Endothelial cell (in vitro differentiated cells): Measurements from ENCODE around the gene C3orf33. TPM values are rescaled to one million over a fixed set of nuclear protein-coding genes. Genes with fewer than 3 reads are reported as not detected.

ENCODE experiments used
- DNase-seq: peaks from one replicate; pipeline ENCODE4 v3.0.0; 2021; ENCODE audit warnings: low spot score
- H3K27ac Mint-ChIP-seq: one replicate; pipeline ENCODE4 v1.8.0; 2021; ENCODE audit warnings: mixed read lengths, inconsistent platforms; ENCODE audit not compliant: unreplicated experiment
- H3K27me3 Mint-ChIP-seq: one replicate; pipeline ENCODE4 v1.8.0; 2021; ENCODE audit warnings: mild to moderate bottlenecking, moderate library complexity, mixed read lengths, inconsistent platforms; ENCODE audit not compliant: unreplicated experiment
- H3K36me3 Mint-ChIP-seq: one replicate; pipeline ENCODE4 v1.8.0; 2021; ENCODE audit warnings: mild to moderate bottlenecking, low read depth, mixed read lengths, inconsistent platforms; ENCODE audit not compliant: unreplicated experiment
- H3K4me1 Mint-ChIP-seq: one replicate; pipeline ENCODE4 v1.8.0; 2021; ENCODE audit warnings: mild to moderate bottlenecking, mixed read lengths, inconsistent platforms; ENCODE audit not compliant: unreplicated experiment
- H3K4me3 Mint-ChIP-seq: one replicate; pipeline ENCODE4 v1.8.0; 2021; ENCODE audit warnings: mild to moderate bottlenecking, mixed read lengths, inconsistent platforms; ENCODE audit not compliant: unreplicated experiment
- H3K9me3 Mint-ChIP-seq: one replicate; pipeline ENCODE4 v1.8.0; 2021; ENCODE audit warnings: mixed read lengths, inconsistent platforms; ENCODE audit not compliant: unreplicated experiment
- total RNA-seq: library from RNA; stranded (reverse); fragmentation: NEBNext Ultra II Directional; extraction: Animal tissue kit (Norgen Biotek cat#: 25700); gene quantifications from one replicate; pipeline ENCODE4 v1.2.1, GENCODE V29; 2021; ENCODE audit not compliant: unreplicated experiment
- TF ChIP-seq, protein P1 (sequence below): fragments of 200-600 bp; sonication (generic); IDR thresholded peaks from one replicate; pipeline ENCODE4 v1.5.0; 2021; ENCODE audit warnings: antibody characterized with exemption; ENCODE audit not compliant: unreplicated experiment

The C3orf33 gene
- total RNA-seq, 1 donor from 2014 or later, result 1.1 TPM

DNA sequence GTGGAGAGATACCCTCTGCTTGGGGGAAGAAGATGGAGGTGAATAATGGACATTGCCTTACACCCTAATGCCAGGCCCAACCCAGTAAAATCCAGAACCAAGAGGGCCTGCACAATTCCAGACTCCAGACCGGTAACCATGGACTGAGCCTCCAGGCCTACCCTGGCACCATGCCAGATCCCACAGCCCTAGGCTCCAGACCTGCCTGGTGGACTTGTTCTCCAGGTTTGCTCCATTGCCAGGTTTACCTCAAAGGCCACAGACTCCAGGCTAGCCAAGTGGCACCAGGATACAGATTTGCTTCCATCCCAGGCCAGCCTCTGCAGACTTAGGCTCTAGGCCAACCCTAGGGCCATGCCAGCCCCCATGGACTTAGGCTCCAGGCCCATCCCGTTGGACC is 75.2 kb downstream of the C3orf33 start:
- Mint-ChIP-seq H3K27ac (no peak overlapping the region), H3K9me3 (no peaks in the 10 kb centered on the region), H3K4me1 (no peaks in the 10 kb centered on the region), H3K36me3 (no peaks in the 10 kb centered on the region), H3K4me3 (no peak overlapping the region), H3K27me3 (no peaks in the 10 kb centered on the region)
- no peak for DNase-seq
- TF ChIP-seq, protein P1, sequence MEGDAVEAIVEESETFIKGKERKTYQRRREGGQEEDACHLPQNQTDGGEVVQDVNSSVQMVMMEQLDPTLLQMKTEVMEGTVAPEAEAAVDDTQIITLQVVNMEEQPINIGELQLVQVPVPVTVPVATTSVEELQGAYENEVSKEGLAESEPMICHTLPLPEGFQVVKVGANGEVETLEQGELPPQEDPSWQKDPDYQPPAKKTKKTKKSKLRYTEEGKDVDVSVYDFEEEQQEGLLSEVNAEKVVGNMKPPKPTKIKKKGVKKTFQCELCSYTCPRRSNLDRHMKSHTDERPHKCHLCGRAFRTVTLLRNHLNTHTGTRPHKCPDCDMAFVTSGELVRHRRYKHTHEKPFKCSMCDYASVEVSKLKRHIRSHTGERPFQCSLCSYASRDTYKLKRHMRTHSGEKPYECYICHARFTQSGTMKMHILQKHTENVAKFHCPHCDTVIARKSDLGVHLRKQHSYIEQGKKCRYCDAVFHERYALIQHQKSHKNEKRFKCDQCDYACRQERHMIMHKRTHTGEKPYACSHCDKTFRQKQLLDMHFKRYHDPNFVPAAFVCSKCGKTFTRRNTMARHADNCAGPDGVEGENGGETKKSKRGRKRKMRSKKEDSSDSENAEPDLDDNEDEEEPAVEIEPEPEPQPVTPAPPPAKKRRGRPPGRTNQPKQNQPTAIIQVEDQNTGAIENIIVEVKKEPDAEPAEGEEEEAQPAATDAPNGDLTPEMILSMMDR, result no peak

- Mint-ChIP-seq H3K9me3 (no peaks in the 10 kb centered on the region), H3K4me3 (no peak overlapping the region), H3K4me1 (no peaks in the 10 kb centered on the region), H3K27me3 (no peaks in the 10 kb centered on the region), H3K36me3 (no peaks in the 10 kb centered on the region), H3K27ac (no peak overlapping the region)
- no peak for DNase-seq
- TF ChIP-seq, protein P1, result no peak
Observed at GRCh38 chr3:155727836-155728235, 78.2 kb downstream of the C3orf33 start.

GRCh38 chr3:155714295-155714718 is 91.8 kb downstream of the C3orf33 start:
- H3K27ac Mint-ChIP-seq, result no peak overlapping the region

More at GRCh38 chr3:155714295-155714718, 91.8 kb downstream of the C3orf33 start:
- Mint-ChIP-seq H3K9me3 (peaks cover 14% of the 10 kb centered on the region), H3K4me3 (no peak overlapping the region), H3K36me3 (no peaks in the 10 kb centered on the region), H3K4me1 (no peaks in the 10 kb centered on the region), H3K27me3 (peaks cover 6% of the 10 kb centered on the region)
- DNase-seq, result no peak
- TF ChIP-seq, protein P1, result no peak

Other genes starting within 250 kb of the C3orf33 start
- gene PLCH1, start 61.2 kb downstream of the C3orf33 start, total RNA-seq, result 20.9 TPM
- gene SLC33A1, start 48.1 kb upstream of the C3orf33 start, total RNA-seq, result 24.2 TPM
- gene GMPS, start 64.4 kb upstream of the C3orf33 start, total RNA-seq, result 66.5 TPM